GM23338 (cell line): ENCODE measurements around the gene PPP1R7. TPM values are rescaled to one million over a fixed set of nuclear protein-coding genes. Genes with fewer than 3 reads are reported as not detected.

Experiments
- ATAC-seq: fragments of 200-7000 bp; cut with Tn5 transposase; 3 replicates; pipeline ENCODE4 v1.9.1; 2020
- DNase-seq: peaks from one replicate; pipeline ENCODE4 v3.0.0-alpha.2; 2015; ENCODE audit warnings: low spot score
- H2AFZ ChIP-seq: fragments of 200-600 bp; sonication (generic); 2 replicates; pipeline ENCODE4 v1.8.0; 2016; ENCODE audit warnings: antibody characterized with exemption, mild to moderate bottlenecking, moderate library complexity
- H3F3A ChIP-seq: fragments of 200-600 bp; sonication (generic); replicated peaks from 2 replicates; pipeline ENCODE4 v1.8.0; 2017; ENCODE audit warnings: antibody characterized with exemption, mixed run types, low read depth
- H3K27ac ChIP-seq: fragments of 200-600 bp; sonication (generic); 2 replicates; pipeline ENCODE4 v1.6.1; 2016; ENCODE audit warnings: low read depth
- H3K27me3 ChIP-seq: fragments of 200-600 bp; sonication (generic); 2 replicates; pipeline ENCODE4 v1.8.0; 2016; ENCODE audit warnings: mild to moderate bottlenecking, mixed run types, moderate library complexity; ENCODE audit not compliant: insufficient read depth
- H3K36me3 ChIP-seq: fragments of 200-600 bp; sonication (generic); 2 replicates; pipeline ENCODE4 v1.8.0; 2016; ENCODE audit warnings: mild to moderate bottlenecking; ENCODE audit not compliant: insufficient read depth
- H3K4me1 ChIP-seq: fragments of 200-600 bp; sonication (generic); 2 replicates; pipeline ENCODE4 v1.8.0; 2016; ENCODE audit warnings: mild to moderate bottlenecking, moderate library complexity; ENCODE audit not compliant: insufficient read depth
- H3K4me2 ChIP-seq: fragments of 200-600 bp; sonication (generic); 2 replicates; pipeline ENCODE4 v1.7.1; 2017; ENCODE audit warnings: mixed run types
- H3K4me3 ChIP-seq: fragments of 200-600 bp; sonication (generic); 2 replicates; pipeline ENCODE4 v1.6.1; 2016; ENCODE audit warnings: mixed run types
- H3K79me2 ChIP-seq: fragments of 200-600 bp; sonication (generic); replicated peaks from 2 replicates; pipeline ENCODE4 v1.8.0; 2017; ENCODE audit warnings: mild to moderate bottlenecking; ENCODE audit not compliant: insufficient read depth
- H3K9me2 ChIP-seq: fragments of 200-600 bp; sonication (generic); 2 replicates; pipeline ENCODE4 v1.8.0; 2017; ENCODE audit not compliant: insufficient read depth
- H4K20me1 ChIP-seq: fragments of 200-600 bp; sonication (generic); replicated peaks from 2 replicates; pipeline ENCODE4 v1.8.0; 2017; ENCODE audit warnings: mild to moderate bottlenecking; ENCODE audit not compliant: insufficient read depth
- H3K27ac Mint-ChIP-seq: 2 replicates; pipeline ENCODE4 v1.8.0; 2020; ENCODE audit warnings: inconsistent platforms, mild to moderate bottlenecking, moderate library complexity, mixed read lengths
- H3K27me3 Mint-ChIP-seq: 3 replicates; pipeline ENCODE4 v1.8.0; 2022; ENCODE audit warnings: low read depth, mild to moderate bottlenecking, moderate library complexity, mixed read lengths, inconsistent platforms; ENCODE audit not compliant: insufficient read depth, poor library complexity
- H3K36me3 Mint-ChIP-seq: 3 replicates; pipeline ENCODE4 v1.8.0; 2021; ENCODE audit warnings: low read depth, mild to moderate bottlenecking, inconsistent platforms, moderate library complexity, mixed read lengths
- H3K4me1 Mint-ChIP-seq: 3 replicates; pipeline ENCODE4 v1.8.0; 2020; ENCODE audit warnings: mild to moderate bottlenecking, inconsistent platforms, mixed read lengths
- H3K4me3 Mint-ChIP-seq: 3 replicates; pipeline ENCODE4 v1.8.0; 2021; ENCODE audit warnings: moderate library complexity, mild to moderate bottlenecking, inconsistent platforms, mixed read lengths
- H3K9me3 Mint-ChIP-seq: 3 replicates; pipeline ENCODE4 v1.8.0; 2020; ENCODE audit warnings: moderate library complexity, mild to moderate bottlenecking, inconsistent platforms, mixed read lengths
- CREB1 ChIP-seq: fragments of 250-450 bp; sonication (Bioruptor Pico); IDR thresholded peaks from 2 replicates; pipeline ENCODE4 v1.5.0; 2020; ENCODE audit warnings: low read depth, mild to moderate bottlenecking, moderate library complexity
- EZH2 ChIP-seq: fragments of 200-600 bp; sonication (generic); IDR thresholded peaks from one replicate; pipeline ENCODE4 v1.8.0; 2017; ENCODE audit warnings: antibody characterized with exemption, mild to moderate bottlenecking, low read depth; ENCODE audit not compliant: unreplicated experiment
- EZH2phosphoT487 ChIP-seq: fragments of 200-600 bp; sonication (generic); IDR thresholded peaks from one replicate; pipeline ENCODE4 v1.8.1; 2018; ENCODE audit warnings: antibody characterized with exemption; ENCODE audit not compliant: unreplicated experiment
- JUNB ChIP-seq: IDR thresholded peaks from one replicate; pipeline ENCODE4 v1.6.1; 2016; ENCODE audit warnings: antibody characterized with exemption; ENCODE audit not compliant: unreplicated experiment
- NANOG ChIP-seq: IDR thresholded peaks from 2 replicates; pipeline ENCODE4 v1.6.1; 2016; ENCODE audit warnings: antibody characterized with exemption, borderline replicate concordance
- POLR2AphosphoS5 ChIP-seq: IDR thresholded peaks from 2 replicates; pipeline ENCODE4 v1.6.1; 2016; ENCODE audit warnings: antibody characterized with exemption, low read depth
- STAT1 ChIP-seq: IDR thresholded peaks from one replicate; pipeline ENCODE4 v1.6.1; 2016; ENCODE audit warnings: antibody characterized with exemption; ENCODE audit not compliant: unreplicated experiment
- ZNF114 ChIP-seq: fragments of 250-450 bp; sonication (Bioruptor Pico); IDR thresholded peaks from 2 replicates; pipeline ENCODE4 v1.5.0; 2020; ENCODE audit warnings: mild to moderate bottlenecking, moderate library complexity
- ZNF331 ChIP-seq: fragments of 250-450 bp; sonication (Bioruptor Pico); IDR thresholded peaks from 2 replicates; pipeline ENCODE4 v1.5.0; 2020; ENCODE audit warnings: low read depth, mild to moderate bottlenecking, moderate library complexity
- polyA plus RNA-seq: library from polyadenylated mRNA; unstranded; fragments of >200 nt; fragmentation: Nextera tagmentation; extraction: Ambion mirVana; gene quantifications from 2 replicates; pipeline ENCODE4 v1.2.1, GENCODE V29; 2016
- total RNA-seq: library from RNA; depleted of rRNA; stranded (reverse); fragments of >200 nt; shearing (Covaris generic); gene quantifications from 2 replicates; pipeline ENCODE4 v1.2.3, GENCODE V29; 2014
- TF ChIP-seq, protein P1 (sequence below), 2 experiments: fragments of 200-600 bp in 1 of 2; sonication (generic) in 1 of 2; conservative IDR thresholded peaks; 2 replicates each; pipeline versions ENCODE4 v1.5.1 to v1.6.1; 2016 to 2017; ENCODE audit warnings: antibody characterized with exemption in 2 of 2, low read depth in 2 of 2, mild to moderate bottlenecking in 2 of 2, moderate library complexity in 1 of 2
- TF ChIP-seq, protein P2 (sequence below): IDR thresholded peaks from 2 replicates; pipeline ENCODE4 v1.6.1; 2016; ENCODE audit warnings: antibody characterized with exemption
- TF ChIP-seq, protein P3 (sequence below): IDR thresholded peaks from one replicate; pipeline ENCODE4 v1.6.1; 2018; ENCODE audit warnings: antibody characterized with exemption; ENCODE audit not compliant: unreplicated experiment

Gene PPP1R7
- total and polyA plus RNA-seq, 2 experiments from 2014 or later, result 48.2 to 94.3 TPM

DNA sequence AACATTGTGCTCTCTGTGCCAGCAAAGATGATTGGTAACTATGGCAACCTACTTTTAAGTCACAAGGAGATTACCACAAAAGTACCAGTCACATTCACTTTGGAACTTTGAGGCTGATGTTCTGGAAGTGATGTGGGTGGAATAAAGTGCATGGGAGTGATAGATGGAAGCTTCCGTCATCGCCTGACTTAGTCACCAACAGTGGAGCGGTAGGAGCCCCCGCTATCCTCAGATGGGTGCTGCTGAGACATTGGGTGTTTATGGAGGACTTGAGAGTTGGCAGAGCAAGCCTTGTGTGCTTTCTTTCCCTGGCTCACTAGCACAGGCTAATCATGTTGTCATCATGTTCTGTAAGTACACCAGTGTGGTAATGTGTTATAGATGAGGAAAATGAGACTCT lies 4.6 kb downstream of the PPP1R7 start (continued):
- TF ChIP-seq, protein P1, sequence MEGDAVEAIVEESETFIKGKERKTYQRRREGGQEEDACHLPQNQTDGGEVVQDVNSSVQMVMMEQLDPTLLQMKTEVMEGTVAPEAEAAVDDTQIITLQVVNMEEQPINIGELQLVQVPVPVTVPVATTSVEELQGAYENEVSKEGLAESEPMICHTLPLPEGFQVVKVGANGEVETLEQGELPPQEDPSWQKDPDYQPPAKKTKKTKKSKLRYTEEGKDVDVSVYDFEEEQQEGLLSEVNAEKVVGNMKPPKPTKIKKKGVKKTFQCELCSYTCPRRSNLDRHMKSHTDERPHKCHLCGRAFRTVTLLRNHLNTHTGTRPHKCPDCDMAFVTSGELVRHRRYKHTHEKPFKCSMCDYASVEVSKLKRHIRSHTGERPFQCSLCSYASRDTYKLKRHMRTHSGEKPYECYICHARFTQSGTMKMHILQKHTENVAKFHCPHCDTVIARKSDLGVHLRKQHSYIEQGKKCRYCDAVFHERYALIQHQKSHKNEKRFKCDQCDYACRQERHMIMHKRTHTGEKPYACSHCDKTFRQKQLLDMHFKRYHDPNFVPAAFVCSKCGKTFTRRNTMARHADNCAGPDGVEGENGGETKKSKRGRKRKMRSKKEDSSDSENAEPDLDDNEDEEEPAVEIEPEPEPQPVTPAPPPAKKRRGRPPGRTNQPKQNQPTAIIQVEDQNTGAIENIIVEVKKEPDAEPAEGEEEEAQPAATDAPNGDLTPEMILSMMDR (conservative IDR thresholded peaks at IDR 0.05; ENCODE audit: low read depth in 2 of 2), result no peak
- TF ChIP-seq JUNB (no peak), NANOG (no peak), POLR2AphosphoS5 (no peak), EZH2phosphoT487 (no peak), ZNF114 (CRISPR knock-in tag) (no peak)
- TF ChIP-seq, protein P2, sequence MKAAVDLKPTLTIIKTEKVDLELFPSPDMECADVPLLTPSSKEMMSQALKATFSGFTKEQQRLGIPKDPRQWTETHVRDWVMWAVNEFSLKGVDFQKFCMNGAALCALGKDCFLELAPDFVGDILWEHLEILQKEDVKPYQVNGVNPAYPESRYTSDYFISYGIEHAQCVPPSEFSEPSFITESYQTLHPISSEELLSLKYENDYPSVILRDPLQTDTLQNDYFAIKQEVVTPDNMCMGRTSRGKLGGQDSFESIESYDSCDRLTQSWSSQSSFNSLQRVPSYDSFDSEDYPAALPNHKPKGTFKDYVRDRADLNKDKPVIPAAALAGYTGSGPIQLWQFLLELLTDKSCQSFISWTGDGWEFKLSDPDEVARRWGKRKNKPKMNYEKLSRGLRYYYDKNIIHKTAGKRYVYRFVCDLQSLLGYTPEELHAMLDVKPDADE, result no peak

DNA sequence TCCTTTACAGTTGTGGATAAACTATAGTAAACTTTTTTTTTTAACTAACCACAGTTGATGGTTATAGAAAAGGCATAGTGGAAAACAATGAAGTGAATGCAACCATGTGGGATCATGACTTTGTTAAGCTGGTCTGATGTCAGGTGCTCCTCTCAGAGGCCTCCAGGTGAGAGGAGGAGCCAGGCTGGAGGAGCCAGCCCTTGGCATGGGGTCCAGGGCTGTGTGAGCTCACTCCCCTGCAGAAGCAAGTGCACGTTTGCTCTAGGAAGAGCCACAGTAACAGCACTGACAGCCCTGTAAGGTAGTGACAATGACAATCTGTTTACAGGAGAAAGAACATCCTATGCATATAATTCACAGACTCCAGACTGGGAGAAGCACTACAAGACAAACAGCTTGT lies 5.7 kb downstream of the PPP1R7 start:
- Histone ChIP-seq H4K20me1 (peaks cover 14% of the 10 kb centered on the region), H2AFZ (no peak overlapping the region), H3F3A (0 out of 2 replicates have a peak, but pooled peaks cover 4% of the 10 kb centered on the region), H3K4me2 (no peak overlapping the region), H3K9me2 (no peaks in the 10 kb centered on the region), H3K79me2 (peaks cover 19% of the 10 kb centered on the region), H3K27ac (no peak overlapping the region), H3K27me3 (no peaks in the 10 kb centered on the region), H3K4me1 (peaks cover 16% of the 10 kb centered on the region), H3K4me3 (no peak overlapping the region), H3K36me3 (no peaks in the 10 kb centered on the region; the same call in 1 of the 2 replicates)
- Mint-ChIP-seq H3K4me3 (no peak overlapping the region), H3K27me3 (no peaks in the 10 kb centered on the region), H3K27ac (no peak overlapping the region), H3K4me1 (peaks cover 24% of the 10 kb centered on the region), H3K36me3 (peaks cover 12% of the 10 kb centered on the region), H3K9me3 (no peaks in the 10 kb centered on the region)
- no peak; the same call in 2 of the 3 replicates for ATAC-seq
- no peak for DNase-seq
- no peak for TF ChIP-seq CREB1 (CRISPR knock-in tag)
- no peak for TF ChIP-seq ZNF331 (CRISPR knock-in tag)
- TF ChIP-seq NANOG, result no peak
- no peak for TF ChIP-seq JUNB
- TF ChIP-seq EZH2, result no peak
- TF ChIP-seq POLR2AphosphoS5, result no peak
- TF ChIP-seq, protein P1 (conservative IDR thresholded peaks at IDR 0.05; ENCODE audit: low read depth in 2 of 2), result no peak
- TF ChIP-seq ZNF114 (CRISPR knock-in tag), result no peak
- no peak for TF ChIP-seq EZH2phosphoT487
- no peak for TF ChIP-seq STAT1
- TF ChIP-seq, protein P3, sequence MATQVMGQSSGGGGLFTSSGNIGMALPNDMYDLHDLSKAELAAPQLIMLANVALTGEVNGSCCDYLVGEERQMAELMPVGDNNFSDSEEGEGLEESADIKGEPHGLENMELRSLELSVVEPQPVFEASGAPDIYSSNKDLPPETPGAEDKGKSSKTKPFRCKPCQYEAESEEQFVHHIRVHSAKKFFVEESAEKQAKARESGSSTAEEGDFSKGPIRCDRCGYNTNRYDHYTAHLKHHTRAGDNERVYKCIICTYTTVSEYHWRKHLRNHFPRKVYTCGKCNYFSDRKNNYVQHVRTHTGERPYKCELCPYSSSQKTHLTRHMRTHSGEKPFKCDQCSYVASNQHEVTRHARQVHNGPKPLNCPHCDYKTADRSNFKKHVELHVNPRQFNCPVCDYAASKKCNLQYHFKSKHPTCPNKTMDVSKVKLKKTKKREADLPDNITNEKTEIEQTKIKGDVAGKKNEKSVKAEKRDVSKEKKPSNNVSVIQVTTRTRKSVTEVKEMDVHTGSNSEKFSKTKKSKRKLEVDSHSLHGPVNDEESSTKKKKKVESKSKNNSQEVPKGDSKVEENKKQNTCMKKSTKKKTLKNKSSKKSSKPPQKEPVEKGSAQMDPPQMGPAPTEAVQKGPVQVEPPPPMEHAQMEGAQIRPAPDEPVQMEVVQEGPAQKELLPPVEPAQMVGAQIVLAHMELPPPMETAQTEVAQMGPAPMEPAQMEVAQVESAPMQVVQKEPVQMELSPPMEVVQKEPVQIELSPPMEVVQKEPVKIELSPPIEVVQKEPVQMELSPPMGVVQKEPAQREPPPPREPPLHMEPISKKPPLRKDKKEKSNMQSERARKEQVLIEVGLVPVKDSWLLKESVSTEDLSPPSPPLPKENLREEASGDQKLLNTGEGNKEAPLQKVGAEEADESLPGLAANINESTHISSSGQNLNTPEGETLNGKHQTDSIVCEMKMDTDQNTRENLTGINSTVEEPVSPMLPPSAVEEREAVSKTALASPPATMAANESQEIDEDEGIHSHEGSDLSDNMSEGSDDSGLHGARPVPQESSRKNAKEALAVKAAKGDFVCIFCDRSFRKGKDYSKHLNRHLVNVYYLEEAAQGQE, result no peak
